ENCODE results near the gene ARSB.

ARSB gene

GRCh38 chr5:78809444-78809843 is 175.7 kb downstream of the ARSB start:
- Histone ChIP-seq H3K4me3 (ENCODE audit: low read length) (no peak overlapping the region), H3K27ac (ENCODE audit: low read length) (no peak overlapping the region), H3K36me3 (replicated peaks; ENCODE audit: insufficient read depth, low read length) (no peaks in the 10 kb centered on the region), H2AFZ (ENCODE audit: low read length) (no peak overlapping the region), H3K9me3 (replicated peaks; ENCODE audit: insufficient read depth, low read length) (no peaks in the 10 kb centered on the region), H3K4me1 (ENCODE audit: low read length) (no peaks in the 10 kb centered on the region), H3F3A (ENCODE audit: insufficient read depth, low read length) (no peaks in the 10 kb centered on the region), H3K79me2 (ENCODE audit: low read length) (no peaks in the 10 kb centered on the region), H3K27me3 (replicated peaks; ENCODE audit: insufficient read depth, low read length) (no peaks in the 10 kb centered on the region), H3K9me2 (replicated peaks; ENCODE audit: insufficient read depth, low read length) (no peaks in the 10 kb centered on the region), H3K4me2 (ENCODE audit: low read depth, low read length) (no peak overlapping the region), H4K20me1 (ENCODE audit: insufficient read depth, low read length) (no peaks in the 10 kb centered on the region), H3K9ac (ENCODE audit: low read length) (no peak overlapping the region)
- DNase-seq: no peak
- TF ChIP-seq EZH2phosphoT487 (IDR thresholded peaks at IDR 0.05; ENCODE audit: low read length) (no peak), EZH2 (optimal IDR thresholded peaks at IDR 0.05; ENCODE audit: low read depth, low read length) (no peak)
- TF ChIP-seq, protein P1, sequence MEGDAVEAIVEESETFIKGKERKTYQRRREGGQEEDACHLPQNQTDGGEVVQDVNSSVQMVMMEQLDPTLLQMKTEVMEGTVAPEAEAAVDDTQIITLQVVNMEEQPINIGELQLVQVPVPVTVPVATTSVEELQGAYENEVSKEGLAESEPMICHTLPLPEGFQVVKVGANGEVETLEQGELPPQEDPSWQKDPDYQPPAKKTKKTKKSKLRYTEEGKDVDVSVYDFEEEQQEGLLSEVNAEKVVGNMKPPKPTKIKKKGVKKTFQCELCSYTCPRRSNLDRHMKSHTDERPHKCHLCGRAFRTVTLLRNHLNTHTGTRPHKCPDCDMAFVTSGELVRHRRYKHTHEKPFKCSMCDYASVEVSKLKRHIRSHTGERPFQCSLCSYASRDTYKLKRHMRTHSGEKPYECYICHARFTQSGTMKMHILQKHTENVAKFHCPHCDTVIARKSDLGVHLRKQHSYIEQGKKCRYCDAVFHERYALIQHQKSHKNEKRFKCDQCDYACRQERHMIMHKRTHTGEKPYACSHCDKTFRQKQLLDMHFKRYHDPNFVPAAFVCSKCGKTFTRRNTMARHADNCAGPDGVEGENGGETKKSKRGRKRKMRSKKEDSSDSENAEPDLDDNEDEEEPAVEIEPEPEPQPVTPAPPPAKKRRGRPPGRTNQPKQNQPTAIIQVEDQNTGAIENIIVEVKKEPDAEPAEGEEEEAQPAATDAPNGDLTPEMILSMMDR (IDR thresholded peaks at IDR 0.05; ENCODE audit: low read length): no peak

- no peaks in the 10 kb centered on the region for H3K4me1 ChIP-seq (ENCODE audit: low read length)
- TF ChIP-seq, protein P1 (IDR thresholded peaks at IDR 0.05; ENCODE audit: low read length): no peak
- H3K9me2 ChIP-seq (replicated peaks; ENCODE audit: insufficient read depth, low read length): no peaks in the 10 kb centered on the region
- no peak overlapping the region for H3K9ac ChIP-seq (ENCODE audit: low read length)
- no peak overlapping the region for H3K27ac ChIP-seq (ENCODE audit: low read length)
- H3F3A ChIP-seq (ENCODE audit: insufficient read depth, low read length): no peaks in the 10 kb centered on the region
- H3K27me3 ChIP-seq (replicated peaks; ENCODE audit: insufficient read depth, low read length): no peaks in the 10 kb centered on the region
- H3K4me2 ChIP-seq (ENCODE audit: low read depth, low read length): no peak overlapping the region
- H3K79me2 ChIP-seq (ENCODE audit: low read length): no peaks in the 10 kb centered on the region
- H3K9me3 ChIP-seq (replicated peaks; ENCODE audit: insufficient read depth, low read length): no peaks in the 10 kb centered on the region
- no peak for DNase-seq
- no peaks in the 10 kb centered on the region for H3K36me3 ChIP-seq (replicated peaks; ENCODE audit: insufficient read depth, low read length)
- no peaks in the 10 kb centered on the region for H4K20me1 ChIP-seq (ENCODE audit: insufficient read depth, low read length)
- H2AFZ ChIP-seq (ENCODE audit: low read length): no peak overlapping the region
- H3K4me3 ChIP-seq (ENCODE audit: low read length): no peak overlapping the region
These were observed 176.3 kb downstream of the ARSB start for GRCh38 chr5:78808818-78809217.

- no peaks in the 10 kb centered on the region for H3K4me1 ChIP-seq (ENCODE audit: low read length)
- H3K9me3 ChIP-seq (replicated peaks; ENCODE audit: insufficient read depth, low read length): no peaks in the 10 kb centered on the region
- H3K9me2 ChIP-seq (replicated peaks; ENCODE audit: insufficient read depth, low read length): no peaks in the 10 kb centered on the region
- no peak overlapping the region for H3K9ac ChIP-seq (ENCODE audit: low read length)
- no peaks in the 10 kb centered on the region for H3F3A ChIP-seq (ENCODE audit: insufficient read depth, low read length)
- no peak overlapping the region for H2AFZ ChIP-seq (ENCODE audit: low read length)
- no peak for DNase-seq
- no peak overlapping the region for H3K27ac ChIP-seq (ENCODE audit: low read length)
- H4K20me1 ChIP-seq (ENCODE audit: insufficient read depth, low read length): no peaks in the 10 kb centered on the region
- no peaks in the 10 kb centered on the region for H3K79me2 ChIP-seq (ENCODE audit: low read length)
- TF ChIP-seq, protein P1 (IDR thresholded peaks at IDR 0.05; ENCODE audit: low read length): no peak
- TF ChIP-seq EZH2phosphoT487 (IDR thresholded peaks at IDR 0.05; ENCODE audit: low read length) (no peak), EZH2 (optimal IDR thresholded peaks at IDR 0.05; ENCODE audit: low read depth, low read length) (no peak)
- H3K36me3 ChIP-seq (replicated peaks; ENCODE audit: insufficient read depth, low read length): no peaks in the 10 kb centered on the region
- H3K27me3 ChIP-seq (replicated peaks; ENCODE audit: insufficient read depth, low read length): no peaks in the 10 kb centered on the region
- no peak overlapping the region for H3K4me2 ChIP-seq (ENCODE audit: low read depth, low read length)
- H3K4me3 ChIP-seq (ENCODE audit: low read length): no peak overlapping the region
These were observed 176.7 kb downstream of the ARSB start for GRCh38 chr5:78808380-78808779.
